Muscle of back (tissue), 11 donors: ENCODE measurements around the gene CDH15. TPM values are rescaled to one million over a fixed set of nuclear protein-coding genes. Genes with fewer than 3 reads are reported as not detected.

Experiments used
- DNase-seq, 3 donors: peaks; one replicate each; pipeline versions ENCODE4 v3.0.0 to v3.0.0-alpha.2; 2013
- polyA plus RNA-seq, 10 donors: library from polyadenylated mRNA; unstranded; fragments of 120-200 nt; gene quantifications; one replicate each; pipeline ENCODE4 v1.2.1, GENCODE V29; 2013; ENCODE audit not compliant: insufficient read length in 10 of 10

Gene CDH15
- polyA plus RNA-seq, 10 donors = 108 to 185 (median 151) TPM

GRCh38 chr16:89197633-89198416 is 26.3 kb downstream of the CDH15 start:
- DNase-seq = no peak

- no peak for DNase-seq
Measured at GRCh38 chr16:89198417-89199240, 27.1 kb downstream of the CDH15 start.

- DNase-seq = no peak
Measured at GRCh38 chr16:89199241-89200123, 27.9 kb downstream of the CDH15 start.

GRCh38 chr16:89200124-89200849 is 28.7 kb downstream of the CDH15 start, which contains the start of gene SLC22A31:
TSS of gene SLC22A31 (minus strand) at chr16:89200537. CDS start at chr16:89200501, 36 bp downstream.
- no peak for DNase-seq

- no peak for DNase-seq
Measured at GRCh38 chr16:89200850-89201411, 29.4 kb downstream of the CDH15 start.

- peak in 2 of 3 donors; percentile 38 to 49 for DNase-seq
Measured at GRCh38 chr16:89201439-89202377, 30.2 kb downstream of the CDH15 start.

- no peak for DNase-seq
Measured at GRCh38 chr16:89202422-89203215, 31.1 kb downstream of the CDH15 start.

- DNase-seq = no peak
Measured at GRCh38 chr16:89207993-89208392, 36.4 kb downstream of the CDH15 start.

GRCh38 chr16:89209522-89210044 is 38.0 kb downstream of the CDH15 start:
- DNase-seq = no peak

- DNase-seq = no peak
Measured at GRCh38 chr16:89210165-89210903, 38.8 kb downstream of the CDH15 start.

GRCh38 chr16:89210904-89211515 is 39.5 kb downstream of the CDH15 start:
- no peak for DNase-seq

GRCh38 chr16:89216315-89217137 is 45.0 kb downstream of the CDH15 start:
- peak; percentile 73 to 90 (median 77) for DNase-seq

GRCh38 chr16:89217138-89217387 is 45.5 kb downstream of the CDH15 start:
- no peak for DNase-seq

GRCh38 chr16:89217388-89218191 is 46.0 kb downstream of the CDH15 start, which contains the start of gene ZNF778:
TSS of gene ZNF778 (plus strand) at chr16:89217703. CDS start at chr16:89221128, 3,425 bp downstream.
- DNase-seq = peak; percentile 77 to 96 (median 88)

GRCh38 chr16:89219365-89219764 is 47.8 kb downstream of the CDH15 start:
- no peak for DNase-seq

GRCh38 chr16:89221604-89222003 is 50.1 kb downstream of the CDH15 start:
- DNase-seq = no peak
